Measurements from ENCODE around the gene LRRC74A.

The LRRC74A gene

GRCh38 chr14:76855066-76855465, 28.9 kb downstream of the LRRC74A start:
- DNase-seq, result no peak

GRCh38 chr14:76856769-76857168, 30.6 kb downstream of the LRRC74A start:
- DNase-seq, result no peak

- DNase-seq, result no peak
Observed at GRCh38 chr14:76861574-76862255, 35.5 kb downstream of the LRRC74A start.

- DNase-seq, result no peak
Observed at GRCh38 chr14:76862546-76863282, 36.5 kb downstream of the LRRC74A start.

GRCh38 chr14:76863724-76864407, 37.7 kb downstream of the LRRC74A start:
- peak; percentile 41 to 60 for DNase-seq

GRCh38 chr14:76866456-76866855, 40.2 kb downstream of the LRRC74A start:
- DNase-seq, result no peak

- DNase-seq, result peak in 1 of 2 experiments; percentile 23
Observed at GRCh38 chr14:76867516-76868453, 41.6 kb downstream of the LRRC74A start.

- no peak for DNase-seq
Observed at GRCh38 chr14:76868454-76869170, 42.4 kb downstream of the LRRC74A start.

- DNase-seq, result no peak
Observed at GRCh38 chr14:76870166-76870565, 44.0 kb downstream of the LRRC74A start.

GRCh38 chr14:76872796-76873432, 46.7 kb downstream of the LRRC74A start:
- DNase-seq, result peak; percentile 22 to 23

GRCh38 chr14:76874734-76875133, 48.5 kb downstream of the LRRC74A start:
- no peak for DNase-seq

GRCh38 chr14:76876076-76876475, 49.9 kb downstream of the LRRC74A start:
- peak; percentile 61 to 78 for DNase-seq

- DNase-seq, result no peak
Observed at GRCh38 chr14:76877871-76878270, 51.7 kb downstream of the LRRC74A start.

- no peak for DNase-seq
Observed at GRCh38 chr14:76880449-76880848, 54.2 kb downstream of the LRRC74A start.

GRCh38 chr14:76881348-76881747, 55.1 kb downstream of the LRRC74A start:
- DNase-seq, result no peak

- no peak for DNase-seq
Observed at GRCh38 chr14:76882651-76883050, 56.4 kb downstream of the LRRC74A start.

GRCh38 chr14:76883447-76883846, 57.2 kb downstream of the LRRC74A start:
- DNase-seq, result no peak

- DNase-seq, result no peak
Observed at GRCh38 chr14:76884394-76884793, 58.2 kb downstream of the LRRC74A start.

- no peak for DNase-seq
Observed at GRCh38 chr14:76884853-76885276, 58.7 kb downstream of the LRRC74A start.

- no peak for DNase-seq
Observed at GRCh38 chr14:76887191-76887590, 61.0 kb downstream of the LRRC74A start.

GRCh38 chr14:76891391-76891790, 65.2 kb downstream of the LRRC74A start:
- no peak for DNase-seq

Measured in NCI-H2081 (cell line).